ENCODE measurements around the gene VANGL2. TPM values are rescaled to one million over a fixed set of nuclear protein-coding genes. Genes with fewer than 3 reads are reported as not detected.
A peak's percentile ranks its signal among the peaks of the same experiment; 100 is the strongest.

Gene VANGL2
- 1 to 10 TPM in 3 of 4 donors, under 1 TPM in 1; 0.20 to 3.7 (median 2.7) TPM for total RNA-seq

DNA sequence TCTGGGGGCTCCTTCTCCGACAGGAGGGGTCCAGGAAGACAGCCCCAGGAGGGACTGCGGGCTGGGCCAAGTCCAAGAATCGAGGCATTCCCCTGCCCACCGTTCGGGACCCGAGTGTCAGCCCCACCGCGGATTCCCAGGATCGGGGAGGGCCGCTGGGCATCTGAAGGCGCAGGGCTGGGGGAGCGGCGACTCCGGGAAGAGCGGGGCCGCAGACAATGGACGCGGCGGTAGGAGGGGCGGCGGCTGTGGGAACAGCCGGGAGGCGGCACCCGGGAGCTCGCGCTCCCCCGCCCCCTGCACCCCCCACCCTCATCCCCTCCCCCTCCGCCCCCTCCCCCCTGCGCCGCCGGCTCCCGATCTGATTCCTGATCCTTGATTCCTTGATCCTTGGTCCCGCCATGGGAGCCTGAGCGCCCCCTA is at the start of gene VANGL2:
TSS of gene VANGL2 (plus strand) at position 342 of the 423 bp plus-strand sequence. CDS start 15,274 bp downstream, outside the sequence.
- H3K9me3 ChIP-seq = no peaks in the 10 kb centered on the region
- in situ Hi-C loops (cut with MboI; ENCODE audit: low pct_ligation_motif_present in 1 of 4, low pct_unique_long_range_greater_than_20kb in 1 of 4, low sequenced_read_pairs in 3 of 4) = no loop called here
- peak within 1 kb of the TSS; percentile 71 to 94 (median 90) for H3K4me3 ChIP-seq
- peak; percentile 83 for DNase-seq
- intact Hi-C loops (cut with DNase I; ENCODE audit: low total_unique reads) = no loop called here
- peak within 1 kb of the TSS; percentile 63 to 81 (median 78) for H3K27ac ChIP-seq
- H3K27me3 ChIP-seq = peaks cover 12% of the 10 kb centered on the region
- TF ChIP-seq, protein P1, sequence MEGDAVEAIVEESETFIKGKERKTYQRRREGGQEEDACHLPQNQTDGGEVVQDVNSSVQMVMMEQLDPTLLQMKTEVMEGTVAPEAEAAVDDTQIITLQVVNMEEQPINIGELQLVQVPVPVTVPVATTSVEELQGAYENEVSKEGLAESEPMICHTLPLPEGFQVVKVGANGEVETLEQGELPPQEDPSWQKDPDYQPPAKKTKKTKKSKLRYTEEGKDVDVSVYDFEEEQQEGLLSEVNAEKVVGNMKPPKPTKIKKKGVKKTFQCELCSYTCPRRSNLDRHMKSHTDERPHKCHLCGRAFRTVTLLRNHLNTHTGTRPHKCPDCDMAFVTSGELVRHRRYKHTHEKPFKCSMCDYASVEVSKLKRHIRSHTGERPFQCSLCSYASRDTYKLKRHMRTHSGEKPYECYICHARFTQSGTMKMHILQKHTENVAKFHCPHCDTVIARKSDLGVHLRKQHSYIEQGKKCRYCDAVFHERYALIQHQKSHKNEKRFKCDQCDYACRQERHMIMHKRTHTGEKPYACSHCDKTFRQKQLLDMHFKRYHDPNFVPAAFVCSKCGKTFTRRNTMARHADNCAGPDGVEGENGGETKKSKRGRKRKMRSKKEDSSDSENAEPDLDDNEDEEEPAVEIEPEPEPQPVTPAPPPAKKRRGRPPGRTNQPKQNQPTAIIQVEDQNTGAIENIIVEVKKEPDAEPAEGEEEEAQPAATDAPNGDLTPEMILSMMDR (IDR thresholded peaks at IDR 0.05) = peak in 2 of 5 experiments; percentile 17 to 22
- TF ChIP-seq EP300 (IDR thresholded peaks at IDR 0.05; ENCODE audit: low read depth) (no peak), POLR2A (IDR thresholded peaks at IDR 0.05) (no peak), POLR2AphosphoS5 (IDR thresholded peaks at IDR 0.05) (peak in 1 of 3 donors; percentile 20)
- H3K36me3 ChIP-seq = no peaks in the 10 kb centered on the region
- peaks cover 0 to 20% (median 8%) of the 10 kb centered on the region in 4 donors for H3K4me1 ChIP-seq
- WGBS, 2 donors (ENCODE audit: low coverage in 1 of 2) = 1% methylated on average over 19 of the region's 34 CpGs; no CpG with 5 or more reads in 1 of the 2 donors

DNA sequence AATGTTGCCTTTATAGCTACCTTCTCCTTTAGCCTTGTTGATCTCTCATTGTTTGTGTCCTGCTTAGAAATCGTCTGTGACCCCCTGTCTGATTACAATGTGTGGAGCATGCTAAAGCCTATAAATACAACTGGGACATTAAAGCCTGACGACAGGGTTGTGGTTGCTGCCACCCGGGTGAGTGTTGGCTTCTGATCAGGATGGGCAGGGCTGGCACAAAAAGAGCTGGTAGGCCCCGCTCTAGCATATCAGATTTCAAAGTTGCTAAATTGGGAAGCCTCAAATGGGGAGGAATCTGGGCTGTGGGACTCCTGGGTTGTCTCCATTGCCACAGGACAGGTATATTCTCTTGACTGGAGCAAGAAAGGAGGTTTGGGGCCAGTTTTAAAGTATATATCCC is 48.7 kb upstream of the VANGL2 start:
- H3K4me1 ChIP-seq = no peaks in the 10 kb centered on the region
- no peak for DNase-seq
- TF ChIP-seq POLR2AphosphoS5 (IDR thresholded peaks at IDR 0.05) (no peak), EP300 (IDR thresholded peaks at IDR 0.05; ENCODE audit: low read depth) (no peak), POLR2A (IDR thresholded peaks at IDR 0.05) (no peak)
- TF ChIP-seq, protein P1 (IDR thresholded peaks at IDR 0.05) = no peak
- peaks cover 0 to 78% (median 35%) of the 10 kb centered on the region in 4 donors for H3K36me3 ChIP-seq
- no peak overlapping the region for H3K4me3 ChIP-seq
- no peaks in the 10 kb centered on the region for H3K9me3 ChIP-seq
- intact Hi-C loops (cut with DNase I; ENCODE audit: low total_unique reads) (no loop called here), in situ Hi-C loops (cut with MboI; ENCODE audit: low pct_ligation_motif_present in 1 of 4, low pct_unique_long_range_greater_than_20kb in 1 of 4, low sequenced_read_pairs in 3 of 4) (no loop called here)
- H3K27me3 ChIP-seq = no peaks in the 10 kb centered on the region
- H3K27ac ChIP-seq = no peak overlapping the region
- 65% methylated on average over 4 of the region's 4 CpGs; no CpG with 5 or more reads in 1 of the 2 donors for WGBS, 2 donors (ENCODE audit: low coverage in 1 of 2)

DNA sequence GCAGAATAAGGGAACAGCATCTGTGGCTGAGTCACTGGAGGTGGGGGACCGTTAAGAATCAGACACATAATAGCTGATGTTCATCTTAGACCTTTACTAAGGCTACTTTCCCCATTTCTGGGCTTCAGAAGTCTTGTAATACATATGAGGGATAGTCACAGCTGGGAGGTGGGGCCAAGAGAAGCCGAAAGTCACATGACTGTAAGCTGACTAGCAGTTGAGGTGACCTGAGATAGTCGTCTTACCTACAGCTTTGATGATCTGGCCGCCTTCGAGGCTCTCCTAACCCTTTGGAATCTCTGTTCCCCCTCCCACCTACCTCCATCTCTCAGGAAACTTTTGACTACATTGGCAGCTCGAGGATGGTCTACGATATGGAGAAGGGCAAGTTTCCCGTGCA is 47.8 kb upstream of the VANGL2 start:
- H3K27me3 ChIP-seq = no peaks in the 10 kb centered on the region
- no peaks in the 10 kb centered on the region for H3K4me1 ChIP-seq
- intact Hi-C loops (cut with DNase I; ENCODE audit: low total_unique reads) (no loop called here), in situ Hi-C loops (cut with MboI; ENCODE audit: low pct_ligation_motif_present in 1 of 4, low pct_unique_long_range_greater_than_20kb in 1 of 4, low sequenced_read_pairs in 3 of 4) (no loop called here)
- H3K27ac ChIP-seq = no peak overlapping the region
- H3K9me3 ChIP-seq = no peaks in the 10 kb centered on the region
- no peak for DNase-seq
- H3K4me3 ChIP-seq = no peak overlapping the region
- WGBS, 2 donors (ENCODE audit: low coverage in 1 of 2) = 89 to 90% methylated on average over 5 to 8 of the region's 8 CpGs
- TF ChIP-seq POLR2AphosphoS5 (IDR thresholded peaks at IDR 0.05) (no peak), POLR2A (IDR thresholded peaks at IDR 0.05) (no peak), EP300 (IDR thresholded peaks at IDR 0.05; ENCODE audit: low read depth) (no peak)
- TF ChIP-seq, protein P1 (IDR thresholded peaks at IDR 0.05) = no peak
- H3K36me3 ChIP-seq = peaks cover 0 to 85% (median 36%) of the 10 kb centered on the region in 4 donors

DNA sequence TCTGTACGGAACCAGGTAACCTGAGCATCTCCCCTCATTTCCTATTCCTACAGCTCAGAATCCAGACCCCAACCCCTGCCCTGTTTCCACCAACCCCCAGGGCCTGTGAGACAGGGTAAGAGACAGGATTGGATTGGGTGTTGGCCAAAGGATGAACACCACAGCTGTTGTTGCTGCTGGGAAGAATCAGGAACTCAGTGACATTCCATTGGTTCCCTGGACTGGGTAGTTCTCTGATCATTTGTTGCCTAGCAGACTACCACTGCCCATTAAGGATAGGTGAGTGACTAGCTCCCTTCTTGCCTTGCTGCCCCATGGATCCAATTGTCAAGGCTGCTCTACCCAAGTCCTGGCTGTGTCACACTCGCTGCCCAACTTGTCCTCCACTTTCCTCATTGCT is 47.1 kb upstream of the VANGL2 start:
- Histone ChIP-seq H3K27ac (no peak overlapping the region), H3K27me3 (no peaks in the 10 kb centered on the region), H3K4me1 (no peaks in the 10 kb centered on the region), H3K4me3 (no peak overlapping the region), H3K36me3 (peaks cover 0 to 85% (median 36%) of the 10 kb centered on the region in 4 donors), H3K9me3 (no peaks in the 10 kb centered on the region)
- intact Hi-C loops (cut with DNase I; ENCODE audit: low total_unique reads) (no loop called here), in situ Hi-C loops (cut with MboI; ENCODE audit: low pct_ligation_motif_present in 1 of 4, low pct_unique_long_range_greater_than_20kb in 1 of 4, low sequenced_read_pairs in 3 of 4) (no loop called here)
- DNase-seq = no peak
- TF ChIP-seq, protein P1 (IDR thresholded peaks at IDR 0.05) = no peak
- TF ChIP-seq POLR2A (IDR thresholded peaks at IDR 0.05) (no peak), EP300 (IDR thresholded peaks at IDR 0.05; ENCODE audit: low read depth) (no peak), POLR2AphosphoS5 (IDR thresholded peaks at IDR 0.05) (no peak)
- WGBS, 2 donors (ENCODE audit: low coverage in 1 of 2) = 83 to 95% methylated on average over 2 of the region's 2 CpGs

Data from transverse colon (tissue), 4 donors.